Psoas muscle (tissue), 8 donors: ENCODE data around the gene SPSB1. TPM values are rescaled to one million over a fixed set of nuclear protein-coding genes. Genes with fewer than 3 reads are reported as not detected.

Source experiments
- ATAC-seq, 4 donors: fragments of 200-7000 bp; cut with Tn5 transposase; one replicate each; pipeline ENCODE4 v1.9.1; 2020; ENCODE audit warnings: moderate library complexity in 3 of 4, mild to moderate bottlenecking in 2 of 4
- DNase-seq, 2 donors: peaks; one replicate each; pipeline ENCODE4 v3.0.0-alpha.2; 2020
- H3K27ac ChIP-seq: fragments of 200-600 bp; one replicate; pipeline ENCODE4 v1.8.0; 2022
- H3K27me3 ChIP-seq, 3 donors: fragments of 200-600 bp in 1 of 3; one replicate each; pipeline versions ENCODE4 v1.6.1 to v1.8.0; 2013 to 2022; ENCODE audit warnings: low read length in 2 of 3, mild to moderate bottlenecking in 2 of 3, moderate library complexity in 1 of 3; ENCODE audit not compliant: insufficient read depth in 3 of 3
- H3K36me3 ChIP-seq, 2 donors: fragments of 200-600 bp in 1 of 2; one replicate each; pipeline versions ENCODE4 v1.6.1 to v1.8.0; 2013 to 2022; ENCODE audit warnings: low read depth in 1 of 2, mild to moderate bottlenecking in 1 of 2, moderate library complexity in 1 of 2; ENCODE audit not compliant: insufficient read depth in 1 of 2
- H3K4me1 ChIP-seq: fragments of 200-600 bp; one replicate; pipeline ENCODE4 v1.8.0; 2022
- H3K4me3 ChIP-seq: fragments of 200-600 bp; one replicate; pipeline ENCODE4 v1.8.0; 2022; ENCODE audit warnings: mild to moderate bottlenecking
- H3K9me3 ChIP-seq: fragments of 200-600 bp; one replicate; pipeline ENCODE4 v1.8.0; 2022
- WGBS, 3 donors: extraction: QIAGEN DNeasy Blood & Tissue Kit; methylation state at CpG; one replicate each; pipeline versions ENCODE4 v1.1.6 to v1.1.7; 2013; 5-methylcytosine and 5-hydroxymethylcytosine counted together
- intact Hi-C, 2 donors: fragments of 100-400 bp; cut with DNase I; formaldehyde crosslinking; loops; one replicate each; pipeline versions ENCODE4 v1.11.0 to v1.14.2; 2022
- polyA plus RNA-seq, 3 donors: library from polyadenylated mRNA; stranded (reverse); fragments of 200-250 nt; gene quantifications; one replicate each; pipeline ENCODE4 v1.2.3, GENCODE V29; 2013
- total RNA-seq, 4 donors: library from RNA; stranded (reverse); fragmentation: NEBNext Ultra II Directional in 2 of 4; extraction: Animal tissue kit (Norgen Biotek cat#: 25700) in 2 of 4; gene quantifications; one replicate each; pipeline versions ENCODE4 v1.2.1 to v1.2.4, GENCODE V29; 2021 to 2023
- TF ChIP-seq, protein P1 (sequence below): fragments of 200-600 bp; IDR thresholded peaks from one replicate; pipeline ENCODE4 v1.8.0; 2022; ENCODE audit warnings: antibody characterized with exemption
- donor health status: healthy with polysubstance abuse.
- donor health status: DM: no; HTN: no; CAD: no; lungs with moderate emphysema.
- donor health status: Bipolar disorder and iron deficiency.
- donor health status: healthy.
- donor health status: DM: yes; HTN: yes; CAD: no.
- donor health status: DM: no; HTN: no; CAD: no.
- donor health status: DM: no; HTN: no; CAD: no.
- donor health status: DM: yes; HTN: yes; CAD: no.

Gene SPSB1
- total and polyA plus RNA-seq, 7 donors: 12.0 to 60.7 (median 31.3) TPM

DNA sequence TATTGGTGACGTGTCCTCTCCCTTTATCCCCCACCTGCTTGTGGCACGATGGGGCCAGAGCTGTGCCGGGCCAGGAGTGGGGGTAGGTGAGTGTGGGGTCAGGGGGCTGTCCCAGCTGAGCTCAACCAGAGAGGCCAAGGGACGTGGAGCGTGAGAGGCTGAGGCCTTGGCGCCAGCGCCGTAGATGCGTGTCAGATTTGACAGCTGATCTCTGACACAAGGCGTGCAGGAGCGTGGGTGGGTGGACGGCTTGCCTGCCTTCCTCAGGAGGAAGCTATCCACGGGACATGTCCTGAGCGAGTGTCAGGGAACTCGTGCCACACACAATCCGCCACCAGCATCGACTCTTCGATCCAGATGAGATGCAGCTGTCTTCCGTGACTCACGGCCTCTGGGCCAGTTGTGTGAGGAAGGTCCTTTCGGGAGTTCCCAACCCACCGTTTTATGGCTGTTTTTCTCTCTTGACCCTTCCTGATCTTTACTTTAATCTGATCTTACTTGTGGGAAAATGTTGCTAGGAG lies 56.7 kb downstream of the SPSB1 start:
- Histone ChIP-seq H3K4me3 (no peak overlapping the region), H3K4me1 (peaks cover 13% of the 10 kb centered on the region), H3K9me3 (no peaks in the 10 kb centered on the region), H3K36me3 (no peaks in the 10 kb centered on the region), H3K27me3 (no peaks in the 10 kb centered on the region), H3K27ac (no peak overlapping the region)
- TF ChIP-seq, protein P1, sequence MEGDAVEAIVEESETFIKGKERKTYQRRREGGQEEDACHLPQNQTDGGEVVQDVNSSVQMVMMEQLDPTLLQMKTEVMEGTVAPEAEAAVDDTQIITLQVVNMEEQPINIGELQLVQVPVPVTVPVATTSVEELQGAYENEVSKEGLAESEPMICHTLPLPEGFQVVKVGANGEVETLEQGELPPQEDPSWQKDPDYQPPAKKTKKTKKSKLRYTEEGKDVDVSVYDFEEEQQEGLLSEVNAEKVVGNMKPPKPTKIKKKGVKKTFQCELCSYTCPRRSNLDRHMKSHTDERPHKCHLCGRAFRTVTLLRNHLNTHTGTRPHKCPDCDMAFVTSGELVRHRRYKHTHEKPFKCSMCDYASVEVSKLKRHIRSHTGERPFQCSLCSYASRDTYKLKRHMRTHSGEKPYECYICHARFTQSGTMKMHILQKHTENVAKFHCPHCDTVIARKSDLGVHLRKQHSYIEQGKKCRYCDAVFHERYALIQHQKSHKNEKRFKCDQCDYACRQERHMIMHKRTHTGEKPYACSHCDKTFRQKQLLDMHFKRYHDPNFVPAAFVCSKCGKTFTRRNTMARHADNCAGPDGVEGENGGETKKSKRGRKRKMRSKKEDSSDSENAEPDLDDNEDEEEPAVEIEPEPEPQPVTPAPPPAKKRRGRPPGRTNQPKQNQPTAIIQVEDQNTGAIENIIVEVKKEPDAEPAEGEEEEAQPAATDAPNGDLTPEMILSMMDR: no peak
- intact Hi-C loops: no loop called here
- DNase-seq (peak in 1 of 2 donors; percentile 59), ATAC-seq (peak in 2 of 4 donors; percentile 6 to 14)
- 61 to 70% (median 67%) methylated on average over 21 to 22 of the region's 22 CpGs for WGBS, 3 donors

DNA sequence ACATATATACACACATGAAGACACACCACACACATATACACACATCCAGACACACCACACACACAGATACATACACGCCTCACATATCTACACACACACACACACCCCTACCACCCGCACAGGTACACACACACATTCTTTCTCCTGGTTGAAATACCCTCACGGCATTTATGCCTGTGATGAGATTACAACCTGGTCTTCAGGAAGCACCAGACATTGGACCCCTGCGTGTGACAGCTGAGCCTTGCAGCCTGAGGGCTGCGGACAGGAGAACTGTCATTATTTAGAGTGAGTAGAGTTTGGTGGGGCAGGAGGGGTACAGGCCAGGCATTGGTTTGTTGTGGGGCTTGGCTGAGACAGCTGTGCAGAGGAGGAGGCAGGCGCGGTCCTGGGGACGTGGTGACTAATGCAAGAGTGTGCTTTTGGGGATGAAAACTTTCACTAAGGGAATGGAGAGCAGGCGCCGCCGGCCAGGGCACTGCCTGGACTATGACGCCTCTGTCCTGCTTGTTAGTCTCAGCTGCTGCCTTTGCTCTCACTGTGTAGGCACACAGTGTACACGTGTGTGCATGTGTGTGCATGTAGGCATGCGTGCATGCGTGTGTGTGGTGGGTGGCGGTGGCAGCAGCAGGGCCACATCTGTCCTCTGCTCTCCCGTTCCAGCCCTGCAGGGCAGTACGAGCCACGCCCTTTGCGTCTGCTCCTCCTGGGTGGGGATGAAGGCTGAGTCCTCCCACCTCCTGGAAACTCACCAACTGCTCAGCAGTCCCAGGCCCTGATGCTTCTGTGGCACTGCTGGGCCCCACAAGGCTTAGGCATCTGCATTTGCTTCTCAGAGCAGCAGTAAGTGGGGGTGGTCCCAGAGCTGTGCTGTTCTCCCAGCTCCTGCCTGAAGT lies 57.6 kb downstream of the SPSB1 start:
- TF ChIP-seq, protein P1: no peak
- DNase-seq (peak; percentile 56 to 78), ATAC-seq (peak; percentile 19 to 27 (median 25))
- Histone ChIP-seq H3K36me3 (no peaks in the 10 kb centered on the region), H3K4me1 (peaks cover 7% of the 10 kb centered on the region), H3K27ac (no peak overlapping the region), H3K27me3 (no peaks in the 10 kb centered on the region), H3K4me3 (no peak overlapping the region), H3K9me3 (no peaks in the 10 kb centered on the region)
- intact Hi-C loops: no loop called here
- 64 to 78% (median 71%) methylated on average over 20 of the region's 20 CpGs for WGBS, 3 donors

DNA sequence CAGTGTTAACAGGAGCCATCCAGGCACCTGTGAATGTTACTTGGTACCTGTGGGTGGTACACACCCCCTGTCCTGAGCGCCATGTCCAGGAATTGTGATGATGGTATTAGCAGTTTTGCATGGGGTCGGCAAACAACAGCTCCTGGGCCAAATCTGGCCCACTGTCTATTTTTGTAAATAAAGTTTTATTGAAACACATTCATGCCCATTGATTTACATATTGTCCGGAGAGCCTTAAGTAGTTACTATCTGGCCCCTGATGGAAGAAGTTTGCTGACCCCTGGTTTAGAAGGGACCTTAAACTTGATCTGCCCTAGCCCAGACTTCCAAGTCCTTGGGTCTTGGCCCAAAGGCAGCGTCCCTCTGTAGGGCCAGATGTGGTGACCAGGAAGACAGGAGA lies 58.3 kb downstream of the SPSB1 start:
- Histone ChIP-seq H3K36me3 (peaks cover 0 to 5% of the 10 kb centered on the region in 2 donors), H3K4me1 (no peaks in the 10 kb centered on the region), H3K4me3 (no peak overlapping the region), H3K27me3 (no peaks in the 10 kb centered on the region), H3K27ac (no peak overlapping the region), H3K9me3 (no peaks in the 10 kb centered on the region)
- DNase-seq (no peak), ATAC-seq (no peak)
- intact Hi-C loops: no loop called here
- WGBS, 3 donors: 85 to 95% (median 95%) methylated on average over 4 of the region's 4 CpGs
- TF ChIP-seq, protein P1: no peak

DNA sequence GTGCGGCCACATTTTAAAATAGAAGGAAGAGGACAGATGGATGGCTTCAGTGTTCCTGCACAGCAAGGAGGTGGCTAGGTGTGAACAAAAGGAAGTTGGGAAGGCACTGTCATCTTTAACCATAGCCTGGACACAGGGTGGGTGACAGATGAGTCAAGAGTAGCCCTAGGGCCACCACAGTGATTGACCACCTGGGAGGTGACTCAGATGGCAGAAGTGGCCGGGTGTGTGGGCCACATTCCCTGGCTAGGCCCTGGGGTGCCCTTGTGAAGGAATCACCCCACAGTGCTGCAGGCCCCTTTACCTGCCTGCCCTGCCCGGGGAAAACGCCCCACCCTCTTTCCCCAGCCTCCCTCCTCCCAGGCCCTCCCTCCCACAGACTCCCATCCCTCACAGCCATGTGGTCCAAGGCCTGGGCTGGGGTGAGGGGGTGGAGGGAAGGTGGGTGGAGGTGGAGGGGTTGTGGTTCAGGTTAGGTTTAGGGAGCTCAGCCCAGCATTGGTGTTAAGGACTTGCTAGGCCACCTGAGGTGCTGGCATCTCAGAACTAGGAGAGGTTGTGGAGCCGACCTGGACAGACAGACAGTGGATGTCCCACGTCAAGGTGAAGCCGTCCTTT lies 59.1 kb downstream of the SPSB1 start:
- peaks cover 0 to 10% of the 10 kb centered on the region in 2 donors for H3K36me3 ChIP-seq
- H3K27ac ChIP-seq: no peak overlapping the region
- H3K27me3 ChIP-seq: no peaks in the 10 kb centered on the region
- ATAC-seq (peak in 2 of 4 donors; percentile 18 to 20), DNase-seq (no peak)
- no peaks in the 10 kb centered on the region for H3K4me1 ChIP-seq
- intact Hi-C loops: no loop called here
- no peak overlapping the region for H3K4me3 ChIP-seq
- 93 to 94% (median 93%) methylated on average over 7 of the region's 7 CpGs for WGBS, 3 donors
- TF ChIP-seq, protein P1: no peak
- no peaks in the 10 kb centered on the region for H3K9me3 ChIP-seq
